K562 (cell line): ENCODE measurements around the gene DDHD1. TPM values are rescaled to one million over a fixed set of nuclear protein-coding genes. Genes with fewer than 3 reads are reported as not detected.

Source experiments
- ATAC-seq: fragments of 200-7000 bp; cut with Tn5 transposase; 3 replicates; pipeline ENCODE4 v1.9.1; 2020; ENCODE audit warnings: moderate library complexity
- BruUV-seq: library from RNA; stranded (reverse); fragments of 400-500 nt; replicated peaks from 2 replicates; lab custom pipeline; 2021; lab: Mats Ljungman, UMichigan
- CTCF ChIA-PET: fragments of 300-600 bp; formaldehyde crosslinking; extraction: SDS; loops from one replicate; lab custom pipeline; 2021; ENCODE audit warnings: low intra/inter-chr PET ratio; lab: Yijun Ruan, JAX
- POLR2A ChIA-PET: fragments of 300-600, 350-650 bp; sonication (Branson Sonifier 250); formaldehyde crosslinking; extraction: SDS; loops from one replicate; lab custom pipeline; 2021; ENCODE audit warnings: antibody characterized with exemption, inconsistent platforms; lab: Yijun Ruan, JAX
- DNase-seq, 4 experiments: peaks; one replicate each; pipeline versions ENCODE4 v3.0.0 to v3.0.0-alpha.2; 2011 to 2018; ENCODE audit warnings: low spot score in 3 of 4, mixed read lengths in 3 of 4; ENCODE audit errors: extremely low read depth in 1 of 4
- FAIRE-seq: peaks from 2 replicates; lab custom pipeline; 2011; peaks lifted over from hg19 to GRCh38; lab: Jason Lieb, UNC
- H2AFZ ChIP-seq: 2 replicates; pipeline ENCODE4 v1.6.0; 2011; ENCODE audit warnings: low read depth, low read length, control low read depth, inconsistent platforms
- H3K27ac ChIP-seq: fragments of 200-600 bp; 3 replicates; pipeline ENCODE4 v1.8.0; 2011; ENCODE audit warnings: low read depth, mild to moderate bottlenecking, control low read depth, inconsistent platforms, low read length, moderate library complexity, mixed read lengths; ENCODE audit errors: extremely low read depth
- H3K27me3 ChIP-seq, 2 experiments: fragments of 300-600 bp in 1 of 2; 2 replicates in 1 of 2; 3 replicates in 1 of 2; pipeline versions ENCODE4 v1.6.0 to v1.8.0; 2011; ENCODE audit warnings: inconsistent platforms in 2 of 2, low read length in 2 of 2, mild to moderate bottlenecking in 1 of 2, mixed read lengths in 1 of 2, moderate library complexity in 1 of 2; ENCODE audit not compliant: control insufficient read depth in 2 of 2, insufficient read depth in 2 of 2
- H3K36me3 ChIP-seq: fragments of 300-600 bp; 3 replicates; pipeline ENCODE4 v1.8.0; 2011; ENCODE audit warnings: mild to moderate bottlenecking, low read length, inconsistent platforms; ENCODE audit not compliant: control insufficient read depth, insufficient read depth
- H3K4me1 ChIP-seq, 2 experiments: fragments of 200-600 bp in 1 of 2; replicated peaks in 1 of 2; 2 replicates in 1 of 2; 3 replicates in 1 of 2; pipeline versions ENCODE4 v1.5.1 to v1.8.0; 2011; ENCODE audit warnings: inconsistent platforms in 2 of 2, low read length in 2 of 2, mild to moderate bottlenecking in 1 of 2, mixed read lengths in 1 of 2, moderate library complexity in 1 of 2; ENCODE audit not compliant: control insufficient read depth in 2 of 2, insufficient read depth in 2 of 2
- H3K4me2 ChIP-seq: 2 replicates; pipeline ENCODE4 v1.6.1; 2011; ENCODE audit warnings: low read length, control low read depth, inconsistent platforms, mixed read lengths; ENCODE audit not compliant: insufficient read depth
- H3K4me3 ChIP-seq: fragments of 200-600 bp; sonication (generic), shearing (Covaris generic); 2 replicates; pipeline ENCODE4 v1.5.1; 2016; ENCODE audit warnings: control low read depth, inconsistent platforms
- H3K79me2 ChIP-seq: fragments of 200-600 bp; 3 replicates; pipeline ENCODE4 v1.8.0; 2011; ENCODE audit warnings: low read length, inconsistent platforms; ENCODE audit not compliant: control insufficient read depth, insufficient read depth
- H3K9ac ChIP-seq, 2 experiments: 2 replicates each; pipeline versions ENCODE4 v1.6.0 to v1.6.1; 2011; ENCODE audit warnings: low read depth in 2 of 2, low read length in 2 of 2, control low read depth in 1 of 2, inconsistent platforms in 1 of 2, mild to moderate bottlenecking in 1 of 2, mixed read lengths in 1 of 2; ENCODE audit not compliant: insufficient read depth in 1 of 2
- H3K9me1 ChIP-seq: one replicate; pipeline ENCODE4 v1.6.0; 2011; ENCODE audit warnings: inconsistent platforms, mild to moderate bottlenecking, low read length, moderate library complexity; ENCODE audit not compliant: control insufficient read depth, insufficient read depth
- H3K9me3 ChIP-seq: replicated peaks from 2 replicates; pipeline ENCODE4 v1.5.1; 2011; ENCODE audit warnings: low read depth, low read length, inconsistent platforms; ENCODE audit not compliant: control insufficient read depth, insufficient read depth
- H4K20me1 ChIP-seq: replicated peaks from 2 replicates; pipeline ENCODE4 v1.6.1; 2011; ENCODE audit warnings: low read length, inconsistent platforms, mixed read lengths; ENCODE audit not compliant: control insufficient read depth, insufficient read depth
- ATF7 ChIP-seq: fragments of 450-650 bp; IDR thresholded peaks from 2 replicates; pipeline ENCODE4 v1.7.1; 2014; ENCODE audit warnings: mild to moderate bottlenecking, moderate library complexity
- HDGF ChIP-seq: fragments of 450-650 bp; IDR thresholded peaks from 2 replicates; pipeline ENCODE4 v1.6.1; 2016
- HOXB6 ChIP-seq: fragments of 250-450 bp; sonication (Bioruptor Pico); IDR thresholded peaks from 2 replicates; pipeline ENCODE4 v1.5.1; 2022; ENCODE audit warnings: mild to moderate bottlenecking, borderline replicate concordance
- L3MBTL2 ChIP-seq: fragments of 450-650 bp; IDR thresholded peaks from 2 replicates; pipeline ENCODE4 v1.6.1; 2016; ENCODE audit warnings: mild to moderate bottlenecking, moderate library complexity
- MEIS2 ChIP-seq: fragments of 450-650 bp; IDR thresholded peaks from 2 replicates; pipeline ENCODE4 v1.6.1; 2014; ENCODE audit warnings: mild to moderate bottlenecking; ENCODE audit not compliant: partially characterized antibody
- MYC ChIP-seq, 2 experiments: fragments of 250-450 bp in 1 of 2; sonication (Bioruptor Pico) in 1 of 2; IDR thresholded peaks; 2 replicates each; pipeline versions ENCODE4 v1.5.1 to v1.6.1; 2012 to 2021; ENCODE audit warnings: low read depth in 2 of 2, borderline replicate concordance in 1 of 2, improper control_type of control experiment in 1 of 2, low read length in 1 of 2, mild to moderate bottlenecking in 1 of 2, moderate library complexity in 1 of 2
- NFYB ChIP-seq: IDR thresholded peaks from 2 replicates; pipeline ENCODE4 v1.6.1; 2011; ENCODE audit warnings: mild to moderate bottlenecking, moderate library complexity; ENCODE audit not compliant: insufficient read length; ENCODE audit errors: extremely low read depth
- NR1H2 ChIP-seq: sonication (generic); formaldehyde crosslinking; IDR thresholded peaks from 2 replicates; pipeline ENCODE4 v1.4.0; 2020; ENCODE audit warnings: mild to moderate bottlenecking, missing genetic modification reagents
- RAD21 ChIP-seq, 2 experiments: fragments of 250-450 bp in 1 of 2; fragments of 450-650 bp in 1 of 2; sonication (Bioruptor Pico) in 1 of 2; formaldehyde crosslinking in 1 of 2; IDR thresholded peaks in 1 of 2; conservative IDR thresholded peaks in 1 of 2; 2 replicates each; pipeline versions ENCODE4 v1.4.0 to v1.8.0; 2020 to 2022; ENCODE audit warnings: mild to moderate bottlenecking in 2 of 2, moderate library complexity in 1 of 2
- RAD51 ChIP-seq: fragments of 450-650 bp; IDR thresholded peaks from 2 replicates; pipeline ENCODE4 v1.7.1; 2016; ENCODE audit warnings: low read depth, mild to moderate bottlenecking, borderline replicate concordance
- SIN3B ChIP-seq: fragments of 450-650 bp; IDR thresholded peaks from 2 replicates; pipeline ENCODE4 v1.6.1; 2017; ENCODE audit warnings: low read depth, mild to moderate bottlenecking, moderate library complexity
- STAT5B ChIP-seq: fragments of 250-450 bp; sonication (Bioruptor Pico); IDR thresholded peaks from 2 replicates; pipeline ENCODE4 v1.8.0; 2021; ENCODE audit warnings: mild to moderate bottlenecking, inconsistent platforms
- USF1 ChIP-seq: sonication (generic); formaldehyde crosslinking; IDR thresholded peaks from 2 replicates; pipeline ENCODE4 v1.9.0; 2022; ENCODE audit warnings: mild to moderate bottlenecking, missing genetic modification reagents
- ZC3H11A ChIP-seq: IDR thresholded peaks from 2 replicates; pipeline ENCODE4 v1.6.1; 2012; ENCODE audit warnings: low read depth, low read length, improper control_type of control experiment
- ZFPM2 ChIP-seq: fragments of 250-450 bp; sonication (Bioruptor Pico); IDR thresholded peaks from 2 replicates; pipeline ENCODE4 v1.5.1; 2022; ENCODE audit warnings: mild to moderate bottlenecking
- ZNF12 ChIP-seq: sonication (generic); formaldehyde crosslinking; IDR thresholded peaks from 2 replicates; pipeline ENCODE4 v1.4.0; 2020; ENCODE audit warnings: mild to moderate bottlenecking, missing genetic modification reagents
- ZNF134 ChIP-seq: fragments of 250-450 bp; sonication (Bioruptor Pico); conservative IDR thresholded peaks from 2 replicates; pipeline ENCODE4 v1.4.0; 2020
- ZNF197 ChIP-seq: fragments of 200-800 bp; sonication (Bioruptor generic); IDR thresholded peaks from 2 replicates; pipeline ENCODE4 v1.6.1; 2016; ENCODE audit warnings: low read depth, missing genetic modification characterization, missing compliant biosample characterization
- ZNF263 ChIP-seq: sonication (generic); formaldehyde crosslinking; IDR thresholded peaks from 2 replicates; pipeline ENCODE4 v1.8.0; 2022; ENCODE audit warnings: mild to moderate bottlenecking, missing genetic modification reagents, borderline replicate concordance
- whole genome bisulfite sequencing: fragments of 100-300 bp; shearing (Covaris generic); methylation state at CpG from one replicate; pipeline ENCODE4 v1.1.6; 2016; ENCODE audit warnings: low coverage, mixed read lengths; ENCODE audit not compliant: insufficient coverage; ENCODE audit errors: missing lambda C conversion rate; 5-methylcytosine and 5-hydroxymethylcytosine counted together
- in situ Hi-C: fragments of 300-500 bp; cut with MboI; formaldehyde crosslinking; loops from 4 replicates; pipeline ENCODE4 v1.15.0; 2018; ENCODE audit warnings: inconsistent platforms, mixed read lengths
- intact Hi-C: fragments of 100-400 bp; cut with micrococcal nuclease; formaldehyde crosslinking; loops from 2 replicates; pipeline ENCODE4 v1.14.2; 2022
- polyA plus RNA-seq, 8 experiments: library from polyadenylated mRNA; depleted of rRNA in 4 of 8; stranded (reverse) in 5 of 8; unstranded in 3 of 8; fragments of >200 nt; fragmentation: Nextera tagmentation in 2 of 8; fragmentation: Illumina TruSeq in 1 of 8; extraction: Ambion mirVana in 2 of 8; extraction: Trizol in 1 of 8; gene quantifications; 2 replicates each; pipeline versions ENCODE4 v1.2.1 to v1.2.3, GENCODE V29; 2011 to 2014; ENCODE audit warnings: inconsistent platforms in 1 of 8, missing spikeins in 1 of 8
- total RNA-seq, 7 experiments: library from RNA; depleted of rRNA in 6 of 7; stranded (reverse); fragments of >200 nt in 6 of 7; fragmentation: Illumina TruSeq in 2 of 7; extraction: Trizol in 2 of 7; gene quantifications; 2 replicates each; pipeline versions ENCODE4 v1.2.1 to v1.2.3, GENCODE V29; 2011 to 2021; ENCODE audit warnings: low replicate concordance in 1 of 7
- TF ChIP-seq, protein P1 (sequence below), 2 experiments: IDR thresholded peaks; 2 replicates each; pipeline ENCODE4 v1.6.1; 2011; ENCODE audit warnings: borderline replicate concordance in 1 of 2, control low read depth in 1 of 2, low read depth in 1 of 2, low read length in 1 of 2, mild to moderate bottlenecking in 1 of 2, mixed read lengths in 1 of 2, moderate library complexity in 1 of 2; ENCODE audit not compliant: insufficient read depth in 1 of 2, insufficient read length in 1 of 2, poor library complexity in 1 of 2, severe bottlenecking in 1 of 2; ENCODE audit errors: extremely low read depth in 1 of 2
- TF ChIP-seq, protein P2 (sequence below): fragments of 200-800 bp; sonication (Bioruptor generic); IDR thresholded peaks from 2 replicates; pipeline ENCODE4 v1.6.1; 2017; ENCODE audit warnings: missing genetic modification characterization, missing compliant biosample characterization

Gene DDHD1
- total and polyA plus RNA-seq, 9 of the 15 experiments (the other 6 are each of a cell fraction or from before 2014, with no cell fraction given): 1.2 to 12.3 (median 5.0) TPM

GRCh38 chr14:53002576-53002975, 150.5 kb downstream of the DDHD1 start:
- CTCF ChIA-PET: no interaction called here
- TF ChIP-seq RAD51 (peak; percentile 80), NR1H2 (CRISPR knock-in tag) (no peak), ZNF197 (CRISPR knock-in tag) (no peak), ATF7 (no peak), RAD21 (CRISPR knock-in tag; conservative IDR thresholded peaks at IDR 0.05 in 1 of 2, IDR thresholded peaks at IDR 0.05 in 1 of 2) (no peak), SIN3B (no peak), L3MBTL2 (peak; percentile 57; the same call in 1 of the 2 replicates), ZNF134 (CRISPR knock-in tag) (no peak), ZNF263 (CRISPR knock-in tag) (no peak), NFYB (peak; percentile 66), ZNF12 (no peak), MEIS2 (no peak), ZFPM2 (no peak), MYC (IDR thresholded peaks at IDR 0.05; ENCODE audit: low read depth, low read length) (0 out of 2 replicates have a peak, but pooled peaks have one; percentile 23), MYC (CRISPR knock-in tag; IDR thresholded peaks at IDR 0.05; ENCODE audit: borderline replicate concordance, low read depth) (no peak), ZC3H11A (no peak), USF1 (peak; percentile 91), HDGF (no peak), STAT5B (CRISPR knock-in tag) (no peak), HOXB6 (CRISPR knock-in tag) (no peak)
- TF ChIP-seq, protein P1, sequence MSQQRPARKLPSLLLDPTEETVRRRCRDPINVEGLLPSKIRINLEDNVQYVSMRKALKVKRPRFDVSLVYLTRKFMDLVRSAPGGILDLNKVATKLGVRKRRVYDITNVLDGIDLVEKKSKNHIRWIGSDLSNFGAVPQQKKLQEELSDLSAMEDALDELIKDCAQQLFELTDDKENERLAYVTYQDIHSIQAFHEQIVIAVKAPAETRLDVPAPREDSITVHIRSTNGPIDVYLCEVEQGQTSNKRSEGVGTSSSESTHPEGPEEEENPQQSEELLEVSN (IDR thresholded peaks at IDR 0.05; ENCODE audit: borderline replicate concordance in 1 of 2, extremely low read depth in 1 of 2, insufficient read depth in 1 of 2, insufficient read length in 1 of 2, low read depth in 1 of 2, low read length in 1 of 2, poor library complexity in 1 of 2, severe bottlenecking in 1 of 2): peak in 1 of 2 experiments; percentile 58
- TF ChIP-seq, protein P2, sequence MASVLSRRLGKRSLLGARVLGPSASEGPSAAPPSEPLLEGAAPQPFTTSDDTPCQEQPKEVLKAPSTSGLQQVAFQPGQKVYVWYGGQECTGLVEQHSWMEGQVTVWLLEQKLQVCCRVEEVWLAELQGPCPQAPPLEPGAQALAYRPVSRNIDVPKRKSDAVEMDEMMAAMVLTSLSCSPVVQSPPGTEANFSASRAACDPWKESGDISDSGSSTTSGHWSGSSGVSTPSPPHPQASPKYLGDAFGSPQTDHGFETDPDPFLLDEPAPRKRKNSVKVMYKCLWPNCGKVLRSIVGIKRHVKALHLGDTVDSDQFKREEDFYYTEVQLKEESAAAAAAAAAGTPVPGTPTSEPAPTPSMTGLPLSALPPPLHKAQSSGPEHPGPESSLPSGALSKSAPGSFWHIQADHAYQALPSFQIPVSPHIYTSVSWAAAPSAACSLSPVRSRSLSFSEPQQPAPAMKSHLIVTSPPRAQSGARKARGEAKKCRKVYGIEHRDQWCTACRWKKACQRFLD (CRISPR knock-in tag): no peak

More at GRCh38 chr14:53002576-53002975, 150.5 kb downstream of the DDHD1 start:
- Histone ChIP-seq H3K27me3 (0 out of 5 replicates have a peak, but pooled peaks cover 0 to 6% of the 10 kb centered on the region in 2 experiments), H2AFZ (peak overlapping the region; percentile 76), H3K4me3 (no peak overlapping the region), H3K9ac (no peak overlapping the region), H3K4me2 (no peak overlapping the region), H3K9me1 (no peaks in the 10 kb centered on the region), H3K79me2 (no peaks in the 10 kb centered on the region), H3K27ac (no peak overlapping the region), H3K4me1 (peaks cover 0 to 7% of the 10 kb centered on the region in 2 experiments; a peak in 2 of 5 replicates), H3K9me3 (no peaks in the 10 kb centered on the region), H4K20me1 (no peaks in the 10 kb centered on the region), H3K36me3 (no peaks in the 10 kb centered on the region)
- no TSS peak for BruUV-seq
- intact Hi-C loops: no loop called here
- peak; percentile 91 for ATAC-seq
- 33% methylated on average over 5 of the region's 5 CpGs for WGBS
- in situ Hi-C loops: no loop called here
- peak; percentile 55 for FAIRE-seq
- DNase-seq: peak; percentile 36 to 52 (median 45)
- POLR2A ChIA-PET: no interaction called here
